ENCODE measurements around the gene COMMD1. TPM values are rescaled to one million over a fixed set of nuclear protein-coding genes. Genes with fewer than 3 reads are reported as not detected.
"Not testable (repeated sequence)": the region's sequence is repeated elsewhere in the genome, so short reads cannot be mapped to it uniquely, and the experiment has no call there.

The COMMD1 gene
- total RNA-seq, 5 donors from 2014 or later (not counting 1 experiment from before 2014, with no cell fraction given): 18.2 to 23.8 (median 19.6) TPM

DNA sequence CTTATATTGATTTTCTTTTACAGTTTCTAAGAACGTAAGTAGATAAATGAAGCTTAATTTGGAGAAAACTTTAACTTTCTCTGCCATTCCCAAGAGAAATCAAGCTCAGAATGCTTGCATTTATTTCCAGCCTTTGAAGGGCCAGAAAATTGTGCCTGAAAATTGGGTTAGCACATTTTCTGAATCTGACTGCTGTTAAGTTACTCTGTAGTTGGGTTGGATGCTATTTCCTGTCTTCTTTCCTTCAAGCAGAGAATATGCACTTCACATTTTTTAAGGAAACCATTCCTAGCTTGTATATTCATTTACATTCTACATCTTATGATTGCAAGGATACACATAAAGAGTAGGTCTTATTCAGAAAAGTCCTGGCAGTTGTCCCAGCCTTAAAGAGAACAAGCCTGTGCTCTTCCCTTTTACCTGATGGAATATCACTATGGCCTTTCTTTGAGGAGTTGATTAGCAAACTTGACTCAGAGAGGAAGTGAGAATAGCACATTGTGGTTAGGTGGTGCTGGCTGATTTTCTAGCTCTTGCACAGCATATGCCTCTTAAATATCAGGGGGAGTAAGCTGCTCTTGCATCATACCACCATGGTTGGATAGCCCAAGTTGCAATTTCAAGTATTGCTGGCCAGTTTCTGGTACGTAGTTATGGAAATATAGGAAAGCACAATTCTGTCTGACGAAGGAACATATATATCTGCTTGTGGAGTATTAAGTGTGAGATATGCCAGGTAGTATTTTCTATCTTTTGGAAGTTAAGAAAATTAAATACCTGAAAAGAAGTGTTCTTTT, 133.7 kb downstream of the COMMD1 start:
- H3K27me3 ChIP-seq (replicated peaks in 1 of 2; ENCODE audit: control insufficient read depth in 2 of 2, extremely low read depth in 1 of 2, insufficient read depth in 2 of 2, low read length in 1 of 2): no peaks in the 10 kb centered on the region
- ChIA-PET POLR2A (interaction anchor here in 1 of 2 donors (0.6 kb wide), 1 partner anchor 206 kb away, joined by 3 read pairs; no protein-coding TSS in a partner anchor), CTCF (no interaction called here)
- no peaks in the 10 kb centered on the region for H3K27me3 Mint-ChIP-seq
- peak overlapping the region; percentile 0 to 61 for H3K27ac Mint-ChIP-seq
- no peaks in the 10 kb centered on the region for H3K9me3 ChIP-seq
- no peaks in the 10 kb centered on the region for H3K36me3 ChIP-seq (ENCODE audit: control insufficient read depth in 2 of 2, extremely low read depth in 1 of 2, insufficient read depth in 1 of 2, low read length in 1 of 2)
- peaks cover 20 to 23% (median 21%) of the 10 kb centered on the region in 3 donors for H3K4me1 Mint-ChIP-seq
- H3K4me1 ChIP-seq (ENCODE audit: control insufficient read depth in 1 of 2, extremely low read depth in 1 of 2, insufficient read depth in 2 of 2, low read length in 2 of 2): peaks cover 4 to 15% of the 10 kb centered on the region in 2 experiments
- H3K27ac ChIP-seq (ENCODE audit: low read length): peak overlapping the region; percentile 28
- H3K36me3 Mint-ChIP-seq: peaks cover 21% of the 10 kb centered on the region
- H3K4me3 ChIP-seq (ENCODE audit: control insufficient read depth in 1 of 2, extremely low read depth in 1 of 2, low read length in 1 of 2): no peak overlapping the region
- DNase-seq: peak in 5 of 35 experiments; percentile 1 to 20 (median 7)
- 20% methylated on average over 1 of the region's 3 CpGs for WGBS (ENCODE audit: insufficient coverage)
- peak; percentile 40 to 82 (median 68) for ATAC-seq (replicated peaks in 1 of 4)
- H3K4me3 Mint-ChIP-seq: no peak overlapping the region
- H3K9me3 Mint-ChIP-seq: peaks cover 0 to 3% (median 0%) of the 10 kb centered on the region in 3 donors

DNA sequence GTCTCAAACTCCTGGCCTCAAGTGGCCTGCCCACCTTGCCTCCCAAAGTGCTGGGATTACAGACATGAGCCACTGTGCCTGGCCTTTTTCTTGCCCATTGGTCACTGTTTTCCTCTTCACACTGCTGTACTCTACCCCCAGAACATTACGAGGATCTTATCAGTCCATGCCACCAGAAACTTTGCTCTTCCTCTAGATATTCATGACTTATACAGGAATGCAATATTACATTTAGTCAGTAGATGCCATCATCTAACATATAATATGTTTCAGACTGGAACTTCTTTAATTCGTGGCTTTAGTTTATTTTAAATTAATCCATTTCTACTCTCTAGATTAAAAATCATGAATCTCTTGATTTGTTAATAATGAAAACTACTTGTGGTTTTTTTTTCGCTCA, 135.5 kb downstream of the COMMD1 start:
- peaks cover 0 to 6% (median 4%) of the 10 kb centered on the region in 3 donors for H3K9me3 Mint-ChIP-seq
- Histone ChIP-seq H3K4me3 (ENCODE audit: control insufficient read depth in 1 of 2, extremely low read depth in 1 of 2, low read length in 1 of 2) (no peak overlapping the region), H3K27ac (ENCODE audit: low read length) (no peak overlapping the region), H3K9me3 (no peaks in the 10 kb centered on the region), H3K4me1 (ENCODE audit: control insufficient read depth in 1 of 2, extremely low read depth in 1 of 2, insufficient read depth in 2 of 2, low read length in 2 of 2) (peaks cover 4 to 15% of the 10 kb centered on the region in 2 experiments), H3K27me3 (replicated peaks in 1 of 2; ENCODE audit: control insufficient read depth in 2 of 2, extremely low read depth in 1 of 2, insufficient read depth in 2 of 2, low read length in 1 of 2) (no peaks in the 10 kb centered on the region), H3K36me3 (ENCODE audit: control insufficient read depth in 2 of 2, extremely low read depth in 1 of 2, insufficient read depth in 1 of 2, low read length in 1 of 2) (no peaks in the 10 kb centered on the region)
- no peaks in the 10 kb centered on the region for H3K27me3 Mint-ChIP-seq
- ChIA-PET POLR2A (no interaction called here), CTCF (no interaction called here)
- 100% methylated on average over 1 of the region's 3 CpGs for WGBS (ENCODE audit: insufficient coverage)
- H3K27ac Mint-ChIP-seq: no peak overlapping the region
- peaks cover 31% of the 10 kb centered on the region for H3K36me3 Mint-ChIP-seq
- DNase-seq: no peak
- no peak overlapping the region for H3K4me3 Mint-ChIP-seq
- peaks cover 20 to 23% (median 21%) of the 10 kb centered on the region in 3 donors for H3K4me1 Mint-ChIP-seq
- no peak for ATAC-seq (replicated peaks in 1 of 4)

DNA sequence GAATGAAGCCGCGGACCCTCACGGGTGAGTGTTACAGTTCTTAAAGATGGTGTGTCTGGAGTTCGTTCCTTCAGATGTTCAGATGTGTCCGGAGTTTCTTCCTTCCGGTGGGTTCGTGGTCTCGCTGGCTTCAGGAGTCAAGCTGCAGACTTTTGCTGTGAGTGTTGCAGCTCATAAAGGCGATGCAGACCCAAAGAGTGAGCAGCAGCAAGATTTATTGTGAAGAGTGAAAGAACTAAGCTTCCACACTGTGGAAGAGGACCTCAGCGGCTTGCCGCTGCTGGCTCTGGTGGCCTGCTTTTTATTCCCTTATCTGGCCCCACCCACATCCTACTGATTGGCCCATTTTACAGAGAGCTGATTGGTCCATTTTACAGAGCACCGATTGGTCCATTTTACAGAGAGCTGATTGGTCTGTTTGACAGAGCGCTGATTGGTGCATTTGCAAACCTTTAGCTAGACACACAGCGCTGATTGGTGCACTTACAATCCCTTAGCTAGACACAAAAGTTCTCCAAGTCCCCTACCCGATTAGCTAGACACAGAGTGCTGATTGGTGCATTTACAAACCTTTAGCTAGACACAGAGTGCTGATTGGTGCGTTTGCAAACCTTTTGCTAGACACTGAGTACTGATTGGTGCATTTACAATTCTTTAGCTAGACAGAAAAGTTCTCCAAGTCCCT, 136.4 kb downstream of the COMMD1 start:
- H3K4me3 Mint-ChIP-seq; H3K27me3 Mint-ChIP-seq; H3K27ac Mint-ChIP-seq; H3K9me3 Mint-ChIP-seq; H3K36me3 ChIP-seq (ENCODE audit: control insufficient read depth in 2 of 2, extremely low read depth in 1 of 2, insufficient read depth in 1 of 2, low read length in 1 of 2); H3K27me3 ChIP-seq (replicated peaks in 1 of 2; ENCODE audit: control insufficient read depth in 2 of 2, extremely low read depth in 1 of 2, insufficient read depth in 2 of 2, low read length in 1 of 2); DNase-seq; CTCF ChIA-PET; H3K9me3 ChIP-seq; H3K4me3 ChIP-seq (ENCODE audit: control insufficient read depth in 1 of 2, extremely low read depth in 1 of 2, low read length in 1 of 2); ATAC-seq (replicated peaks in 1 of 4); POLR2A ChIA-PET; H3K27ac ChIP-seq (ENCODE audit: low read length): not testable (repeated sequence)
- peaks cover 4 to 15% of the 10 kb centered on the region in 2 experiments for H3K4me1 ChIP-seq (ENCODE audit: control insufficient read depth in 1 of 2, extremely low read depth in 1 of 2, insufficient read depth in 2 of 2, low read length in 2 of 2)
- peaks cover 17 to 23% (median 21%) of the 10 kb centered on the region in 3 donors for H3K4me1 Mint-ChIP-seq
- H3K36me3 Mint-ChIP-seq: peaks cover 38% of the 10 kb centered on the region
- WGBS (ENCODE audit: insufficient coverage): 92% methylated on average over 13 of the region's 16 CpGs

DNA sequence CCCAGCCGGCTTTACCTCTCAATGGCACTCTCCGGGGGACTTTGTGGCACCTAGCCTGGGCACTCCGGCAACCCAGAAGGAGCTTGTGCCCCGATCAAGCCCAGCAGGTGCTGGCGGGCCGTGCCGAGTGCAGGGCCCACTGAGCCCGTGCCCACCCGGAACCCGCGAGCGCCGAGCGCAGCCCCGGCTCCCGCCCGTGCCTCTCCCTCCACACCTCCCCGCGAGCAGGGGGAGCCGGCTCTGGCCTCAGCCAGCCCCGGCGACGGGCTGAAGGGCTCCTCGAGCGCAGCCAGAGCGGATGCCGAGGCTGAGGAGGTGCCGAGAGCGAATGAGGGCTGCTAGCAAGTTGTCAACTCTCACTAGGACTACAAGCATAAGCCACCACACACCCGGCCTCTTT, 136.9 kb downstream of the COMMD1 start:
- no peaks in the 10 kb centered on the region for H3K36me3 ChIP-seq (ENCODE audit: control insufficient read depth in 2 of 2, extremely low read depth in 1 of 2, insufficient read depth in 1 of 2, low read length in 1 of 2)
- 97% methylated on average over 23 of the region's 30 CpGs for WGBS (ENCODE audit: insufficient coverage)
- no peak overlapping the region for H3K4me3 ChIP-seq (ENCODE audit: control insufficient read depth in 1 of 2, extremely low read depth in 1 of 2, low read length in 1 of 2)
- no peaks in the 10 kb centered on the region for H3K27me3 ChIP-seq (replicated peaks in 1 of 2; ENCODE audit: control insufficient read depth in 2 of 2, extremely low read depth in 1 of 2, insufficient read depth in 2 of 2, low read length in 1 of 2)
- peaks cover 4 to 15% of the 10 kb centered on the region in 2 experiments for H3K4me1 ChIP-seq (ENCODE audit: control insufficient read depth in 1 of 2, extremely low read depth in 1 of 2, insufficient read depth in 2 of 2, low read length in 2 of 2)
- POLR2A ChIA-PET: no interaction called here
- H3K4me1 Mint-ChIP-seq: peaks cover 17 to 23% (median 20%) of the 10 kb centered on the region in 3 donors
- DNase-seq (no peak), ATAC-seq (replicated peaks in 1 of 4) (no peak)
- H3K9me3 ChIP-seq: no peaks in the 10 kb centered on the region
- H3K4me3 Mint-ChIP-seq: no peak overlapping the region
- peaks cover 40% of the 10 kb centered on the region for H3K36me3 Mint-ChIP-seq
- H3K9me3 Mint-ChIP-seq: peaks cover 0 to 6% (median 4%) of the 10 kb centered on the region in 3 donors
- no peak overlapping the region for H3K27ac ChIP-seq (ENCODE audit: low read length)
- H3K27me3 Mint-ChIP-seq: no peaks in the 10 kb centered on the region
- H3K27ac Mint-ChIP-seq: no peak overlapping the region
- CTCF ChIA-PET: no interaction called here

DNA sequence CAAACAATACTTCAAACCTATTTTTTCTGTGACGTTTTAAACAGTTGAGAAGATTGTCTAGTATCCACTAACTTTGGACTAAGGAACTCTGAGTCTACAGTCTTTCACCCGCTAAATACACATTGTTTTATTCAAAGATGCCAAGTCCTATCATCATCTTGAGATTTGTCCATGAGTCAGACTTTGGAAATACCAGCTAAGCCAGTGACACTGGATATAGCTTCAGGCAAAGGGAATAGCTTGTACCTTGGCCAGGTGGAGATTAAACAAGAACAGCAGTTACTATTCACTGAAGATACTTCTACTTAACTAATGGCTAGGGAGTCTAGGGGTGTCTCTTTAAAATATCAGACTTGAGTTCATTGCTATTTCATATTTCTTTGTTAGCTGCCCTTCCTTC, 137.5 kb downstream of the COMMD1 start:
- H3K4me3 ChIP-seq (ENCODE audit: control insufficient read depth in 1 of 2, extremely low read depth in 1 of 2, low read length in 1 of 2): no peak overlapping the region
- Mint-ChIP-seq H3K27ac (no peak overlapping the region), H3K4me1 (peaks cover 17 to 21% (median 17%) of the 10 kb centered on the region in 3 donors), H3K4me3 (no peak overlapping the region), H3K9me3 (peaks cover 0 to 6% (median 4%) of the 10 kb centered on the region in 3 donors), H3K27me3 (no peaks in the 10 kb centered on the region), H3K36me3 (peaks cover 40% of the 10 kb centered on the region)
- DNase-seq (no peak), ATAC-seq (replicated peaks in 1 of 4) (no peak)
- CTCF ChIA-PET: no interaction called here
- 94% methylated on average over 2 of the region's 2 CpGs for WGBS (ENCODE audit: insufficient coverage)
- no peaks in the 10 kb centered on the region for H3K9me3 ChIP-seq
- no peak overlapping the region for H3K27ac ChIP-seq (ENCODE audit: low read length)
- H3K36me3 ChIP-seq (ENCODE audit: control insufficient read depth in 2 of 2, extremely low read depth in 1 of 2, insufficient read depth in 1 of 2, low read length in 1 of 2): no peaks in the 10 kb centered on the region
- no peaks in the 10 kb centered on the region for H3K27me3 ChIP-seq (replicated peaks in 1 of 2; ENCODE audit: control insufficient read depth in 2 of 2, extremely low read depth in 1 of 2, insufficient read depth in 2 of 2, low read length in 1 of 2)
- POLR2A ChIA-PET: no interaction called here
- peaks cover 4 to 15% of the 10 kb centered on the region in 2 experiments for H3K4me1 ChIP-seq (ENCODE audit: control insufficient read depth in 1 of 2, extremely low read depth in 1 of 2, insufficient read depth in 2 of 2, low read length in 2 of 2)

DNA sequence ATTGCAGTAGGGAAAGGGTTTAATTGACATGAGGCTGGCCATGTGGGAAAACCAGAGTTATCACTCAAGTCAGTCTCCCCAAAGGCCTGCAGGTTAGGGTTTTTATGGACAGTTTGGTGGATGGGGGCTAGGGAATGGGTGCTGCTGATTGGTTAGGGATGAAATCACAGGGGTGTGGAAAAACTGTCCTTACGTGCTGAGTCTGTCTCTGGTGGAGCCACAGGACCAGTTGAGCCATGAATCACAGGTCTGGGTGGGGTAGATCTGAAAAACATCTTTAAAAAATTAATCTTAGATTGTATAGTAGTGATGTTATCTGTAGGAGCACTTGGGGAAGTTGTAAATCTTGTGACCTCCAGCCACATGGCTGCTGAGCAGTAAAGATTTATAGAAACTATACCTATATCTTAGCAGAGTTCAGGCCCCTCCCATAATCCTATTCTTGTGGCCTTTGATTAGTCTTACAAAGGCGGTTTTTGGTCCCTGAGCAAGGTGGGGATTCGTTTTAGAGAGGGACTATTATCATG, 139.6 kb downstream of the COMMD1 start:
- DNase-seq: no peak
- Histone ChIP-seq H3K27ac (ENCODE audit: low read length) (no peak overlapping the region), H3K4me1 (ENCODE audit: control insufficient read depth in 1 of 2, extremely low read depth in 1 of 2, insufficient read depth in 2 of 2, low read length in 2 of 2) (no peaks in the 10 kb centered on the region), H3K27me3 (replicated peaks in 1 of 2; ENCODE audit: control insufficient read depth in 2 of 2, extremely low read depth in 1 of 2, insufficient read depth in 2 of 2, low read length in 1 of 2) (no peaks in the 10 kb centered on the region), H3K4me3 (ENCODE audit: control insufficient read depth in 1 of 2, extremely low read depth in 1 of 2, low read length in 1 of 2) (no peak overlapping the region), H3K36me3 (ENCODE audit: control insufficient read depth in 2 of 2, extremely low read depth in 1 of 2, insufficient read depth in 1 of 2, low read length in 1 of 2) (no peaks in the 10 kb centered on the region), H3K9me3 (no peaks in the 10 kb centered on the region)
- peaks cover 0 to 6% (median 4%) of the 10 kb centered on the region in 3 donors for H3K9me3 Mint-ChIP-seq
- CTCF ChIA-PET: no interaction called here
- POLR2A ChIA-PET: interaction anchor here in 1 of 2 donors (0.6 kb wide), 1 partner anchor 14 kb away, joined by 3 read pairs; no protein-coding TSS in a partner anchor
- peaks cover 3 to 6% (median 5%) of the 10 kb centered on the region in 3 donors for H3K4me1 Mint-ChIP-seq
- WGBS (ENCODE audit: insufficient coverage): no CpG with 5 or more reads among the region's 3 CpGs
- H3K4me3 Mint-ChIP-seq: no peak overlapping the region
- H3K27ac Mint-ChIP-seq: no peak overlapping the region
- no peaks in the 10 kb centered on the region for H3K27me3 Mint-ChIP-seq
- peaks cover 40% of the 10 kb centered on the region for H3K36me3 Mint-ChIP-seq
- no peak for ATAC-seq (replicated peaks in 1 of 4)

Data from T-cell (primary cell).